HG03135 (cell line): Measurements from ENCODE around the gene DDB1.
A peak's percentile ranks its signal among the peaks of the same experiment; 100 is the strongest.

ENCODE experiments used
- ATAC-seq: cut with Tn5 transposase; IDR thresholded peaks from one replicate; pipeline ENCODE4 v1.9.1; 2021; ENCODE audit warnings: mild to moderate bottlenecking, moderate library complexity; ENCODE audit not compliant: unreplicated experiment

The DDB1 gene

GRCh38 chr11:61357233-61357893 lies 24.5 kb upstream of the DDB1 start:
- peak; percentile 32 for ATAC-seq

- ATAC-seq = no peak
Measured at GRCh38 chr11:61356706-61357105, 23.8 kb upstream of the DDB1 start.

- ATAC-seq = no peak
Measured at GRCh38 chr11:61354208-61354607, 21.3 kb upstream of the DDB1 start.

GRCh38 chr11:61353131-61354067 lies 20.5 kb upstream of the DDB1 start:
- ATAC-seq = no peak

- no peak for ATAC-seq
Measured at GRCh38 chr11:61352038-61352437, 19.1 kb upstream of the DDB1 start.

GRCh38 chr11:61350803-61351202 lies 17.9 kb upstream of the DDB1 start:
- ATAC-seq = no peak

- no peak for ATAC-seq
Measured at GRCh38 chr11:61350336-61350735, 17.4 kb upstream of the DDB1 start.

GRCh38 chr11:61349916-61350315 lies 17.0 kb upstream of the DDB1 start:
- no peak for ATAC-seq

- ATAC-seq = no peak
Measured at GRCh38 chr11:61349189-61349751, 16.4 kb upstream of the DDB1 start.

GRCh38 chr11:61347916-61348461 lies 15.1 kb upstream of the DDB1 start:
- ATAC-seq = no peak

GRCh38 chr11:61345954-61346843 lies 13.3 kb upstream of the DDB1 start:
- no peak for ATAC-seq

GRCh38 chr11:61345170-61345610 lies 12.3 kb upstream of the DDB1 start:
- no peak for ATAC-seq

- no peak for ATAC-seq
Measured at GRCh38 chr11:61343792-61344745, 11.2 kb upstream of the DDB1 start.

- no peak for ATAC-seq
Measured at GRCh38 chr11:61342207-61342803, 9.4 kb upstream of the DDB1 start.

- ATAC-seq = no peak
Measured at GRCh38 chr11:61341706-61342105, 8.8 kb upstream of the DDB1 start.

- ATAC-seq = no peak
Measured at GRCh38 chr11:61340979-61341378, 8.1 kb upstream of the DDB1 start.

GRCh38 chr11:61339490-61339878 lies 6.6 kb upstream of the DDB1 start:
- ATAC-seq = no peak

- ATAC-seq = no peak
Measured at GRCh38 chr11:61338783-61339489, 6.0 kb upstream of the DDB1 start.
